Stomach (tissue), 9 donors: ENCODE measurements around the gene TMPRSS5. TPM values are rescaled to one million over a fixed set of nuclear protein-coding genes. Genes with fewer than 3 reads are reported as not detected.

Experiments used
- DNase-seq, 2 donors: peaks; one replicate each; pipeline versions ENCODE4 v3.0.0 to v3.0.0-alpha.2; 2013 to 2019
- H3K27ac ChIP-seq, 5 donors: fragments of 200-600 bp in 4 of 5; sonication (generic) in 4 of 5; one replicate each; pipeline ENCODE4 v1.5.1; 2013 to 2019; ENCODE audit warnings: mild to moderate bottlenecking in 1 of 5, moderate library complexity in 1 of 5
- H3K27me3 ChIP-seq, 3 donors: fragments of 200-600 bp; sonication (generic); one replicate each; pipeline ENCODE4 v1.5.1; 2017 to 2019; ENCODE audit warnings: mixed run types in 1 of 3
- H3K36me3 ChIP-seq, 4 donors: fragments of 200-600 bp; sonication (generic); 1 replicate in 3 of 4; 2 replicates in 1 of 4; pipeline ENCODE4 v1.5.1; 2016 to 2019
- H3K4me1 ChIP-seq, 4 donors: fragments of 200-600 bp; sonication (generic); one replicate each; pipeline ENCODE4 v1.5.1; 2016 to 2019
- H3K4me3 ChIP-seq, 4 donors: fragments of 200-600 bp; sonication (generic) in 3 of 4; one replicate each; pipeline ENCODE4 v1.5.1; 2016 to 2019; ENCODE audit warnings: mild to moderate bottlenecking in 1 of 4
- H3K9me3 ChIP-seq, 4 donors: fragments of 200-600 bp; sonication (generic); one replicate each; pipeline ENCODE4 v1.5.1; 2016 to 2019
- EP300 ChIP-seq: sonication (generic); formaldehyde crosslinking; IDR thresholded peaks from one replicate; pipeline ENCODE4 v1.6.1; 2017; ENCODE audit warnings: antibody characterized with exemption
- POLR2A ChIP-seq, 4 donors: fragments of 450-650 bp; IDR thresholded peaks; one replicate each; pipeline ENCODE4 v1.6.1; 2016; ENCODE audit warnings: antibody characterized with exemption in 4 of 4, control low read depth in 2 of 4, mild to moderate bottlenecking in 1 of 4, moderate library complexity in 1 of 4
- POLR2AphosphoS5 ChIP-seq, 3 donors: sonication (generic); formaldehyde crosslinking; IDR thresholded peaks; one replicate each; pipeline ENCODE4 v1.6.1; 2016; ENCODE audit warnings: antibody characterized with exemption in 3 of 3
- WGBS, 5 donors: extraction: QIAGEN DNeasy Blood & Tissue Kit in 3 of 5; methylation state at CpG; one replicate each; pipeline versions ENCODE4 v1.1.5 to v1.1.7; 2013 to 2018; 5-methylcytosine and 5-hydroxymethylcytosine counted together
- intact Hi-C: fragments of 100-400 bp; cut with DNase I; formaldehyde crosslinking; loops from one replicate; pipeline ENCODE4 v1.15.1; 2023; ENCODE audit warnings: low total_unique reads
- polyA plus RNA-seq, 3 donors: library from polyadenylated mRNA; stranded (reverse); fragments of 200-250 nt; gene quantifications; one replicate each; pipeline ENCODE4 v1.2.3, GENCODE V29; 2013
- total RNA-seq, 5 donors: library from RNA; depleted of rRNA; stranded (reverse); fragments of >200 nt; gene quantifications; one replicate each; pipeline versions ENCODE4 v1.1.0 to v1.2.3, GENCODE V29; 2014 to 2016
- TF ChIP-seq, protein P1 (sequence below), 7 experiments: fragments of 450-650 bp in 4 of 7; fragments of 200-600 bp in 3 of 7; sonication (generic) in 3 of 7; IDR thresholded peaks; one replicate each; pipeline ENCODE4 v1.5.1; 2016 to 2019; ENCODE audit warnings: antibody characterized with exemption in 7 of 7, control low read depth in 2 of 7, mild to moderate bottlenecking in 1 of 7
- donor health status: healthy with polysubstance abuse.
- donor health status: Bipolar disorder and iron deficiency.
- donor health status: healthy.

The TMPRSS5 gene
- total and polyA plus RNA-seq, 8 donors = 0.25 to 7.7 (median 0.90) TPM; not detected in 4

DNA sequence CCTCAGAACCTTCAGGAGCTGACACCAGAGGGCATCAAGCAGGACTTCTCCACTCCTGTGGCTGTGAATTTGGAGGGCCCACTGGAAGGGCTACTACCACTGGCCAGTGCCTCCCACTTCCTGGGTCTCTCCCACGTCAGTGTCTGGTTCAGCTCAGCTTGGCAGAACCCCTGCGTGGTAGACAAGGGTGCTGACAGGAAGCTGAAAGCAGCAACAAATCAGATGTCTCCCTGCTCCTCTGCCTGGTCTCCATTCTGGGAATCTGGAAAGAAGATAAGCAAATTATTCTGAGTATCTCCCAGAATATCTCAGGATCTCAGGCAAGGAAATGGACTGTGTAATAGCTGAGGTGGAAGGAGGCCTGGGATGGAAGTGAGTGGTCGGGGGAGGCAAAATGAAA, 61.5 kb downstream of the TMPRSS5 start:
- WGBS, 5 donors = 66 to 88% (median 75%) methylated on average over 1 to 3 of the region's 3 CpGs
- H3K4me3 ChIP-seq = no peak overlapping the region
- intact Hi-C loops = no loop called here
- H3K9me3 ChIP-seq = peaks cover 0 to 3% (median 0%) of the 10 kb centered on the region in 4 donors
- H3K27me3 ChIP-seq = no peaks in the 10 kb centered on the region
- TF ChIP-seq POLR2AphosphoS5 (IDR thresholded peaks at IDR 0.05) = no peak
- TF ChIP-seq, protein P1, sequence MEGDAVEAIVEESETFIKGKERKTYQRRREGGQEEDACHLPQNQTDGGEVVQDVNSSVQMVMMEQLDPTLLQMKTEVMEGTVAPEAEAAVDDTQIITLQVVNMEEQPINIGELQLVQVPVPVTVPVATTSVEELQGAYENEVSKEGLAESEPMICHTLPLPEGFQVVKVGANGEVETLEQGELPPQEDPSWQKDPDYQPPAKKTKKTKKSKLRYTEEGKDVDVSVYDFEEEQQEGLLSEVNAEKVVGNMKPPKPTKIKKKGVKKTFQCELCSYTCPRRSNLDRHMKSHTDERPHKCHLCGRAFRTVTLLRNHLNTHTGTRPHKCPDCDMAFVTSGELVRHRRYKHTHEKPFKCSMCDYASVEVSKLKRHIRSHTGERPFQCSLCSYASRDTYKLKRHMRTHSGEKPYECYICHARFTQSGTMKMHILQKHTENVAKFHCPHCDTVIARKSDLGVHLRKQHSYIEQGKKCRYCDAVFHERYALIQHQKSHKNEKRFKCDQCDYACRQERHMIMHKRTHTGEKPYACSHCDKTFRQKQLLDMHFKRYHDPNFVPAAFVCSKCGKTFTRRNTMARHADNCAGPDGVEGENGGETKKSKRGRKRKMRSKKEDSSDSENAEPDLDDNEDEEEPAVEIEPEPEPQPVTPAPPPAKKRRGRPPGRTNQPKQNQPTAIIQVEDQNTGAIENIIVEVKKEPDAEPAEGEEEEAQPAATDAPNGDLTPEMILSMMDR (IDR thresholded peaks at IDR 0.05) = no peak
- TF ChIP-seq POLR2A (IDR thresholded peaks at IDR 0.05) = no peak
- no peak for TF ChIP-seq EP300
- DNase-seq = no peak
- no peaks in the 10 kb centered on the region for H3K36me3 ChIP-seq
- H3K4me1 ChIP-seq = no peaks in the 10 kb centered on the region
- no peak overlapping the region for H3K27ac ChIP-seq

DNA sequence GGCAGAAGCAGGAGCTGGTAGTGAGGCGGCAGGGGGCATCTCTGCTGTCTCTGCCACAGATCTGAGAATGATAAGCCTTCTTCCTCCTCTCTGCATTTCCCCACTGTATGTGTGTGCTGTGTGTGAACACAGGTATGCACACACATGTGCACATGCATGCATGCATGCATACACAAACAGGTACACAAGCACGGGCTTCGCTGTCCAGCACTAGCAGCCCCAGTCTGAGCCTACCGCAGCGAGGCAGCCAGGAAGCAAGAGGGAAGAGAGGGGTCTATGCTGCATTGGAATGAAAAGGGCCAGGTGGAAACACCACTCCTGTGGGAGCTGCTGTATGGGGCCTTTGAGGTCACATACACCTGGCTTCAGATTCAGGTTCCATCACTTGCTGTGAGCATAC, 62.4 kb downstream of the TMPRSS5 start:
- 80 to 92% (median 89%) methylated on average over 5 of the region's 5 CpGs for WGBS, 5 donors
- intact Hi-C loops = no loop called here
- Histone ChIP-seq H3K27ac (no peak overlapping the region), H3K4me1 (no peaks in the 10 kb centered on the region), H3K36me3 (no peaks in the 10 kb centered on the region), H3K27me3 (no peaks in the 10 kb centered on the region), H3K9me3 (no peaks in the 10 kb centered on the region), H3K4me3 (no peak overlapping the region)
- TF ChIP-seq, protein P1 (IDR thresholded peaks at IDR 0.05) = no peak
- TF ChIP-seq POLR2A (IDR thresholded peaks at IDR 0.05) = no peak
- no peak for TF ChIP-seq POLR2AphosphoS5 (IDR thresholded peaks at IDR 0.05)
- no peak for TF ChIP-seq EP300
- DNase-seq = no peak

DNA sequence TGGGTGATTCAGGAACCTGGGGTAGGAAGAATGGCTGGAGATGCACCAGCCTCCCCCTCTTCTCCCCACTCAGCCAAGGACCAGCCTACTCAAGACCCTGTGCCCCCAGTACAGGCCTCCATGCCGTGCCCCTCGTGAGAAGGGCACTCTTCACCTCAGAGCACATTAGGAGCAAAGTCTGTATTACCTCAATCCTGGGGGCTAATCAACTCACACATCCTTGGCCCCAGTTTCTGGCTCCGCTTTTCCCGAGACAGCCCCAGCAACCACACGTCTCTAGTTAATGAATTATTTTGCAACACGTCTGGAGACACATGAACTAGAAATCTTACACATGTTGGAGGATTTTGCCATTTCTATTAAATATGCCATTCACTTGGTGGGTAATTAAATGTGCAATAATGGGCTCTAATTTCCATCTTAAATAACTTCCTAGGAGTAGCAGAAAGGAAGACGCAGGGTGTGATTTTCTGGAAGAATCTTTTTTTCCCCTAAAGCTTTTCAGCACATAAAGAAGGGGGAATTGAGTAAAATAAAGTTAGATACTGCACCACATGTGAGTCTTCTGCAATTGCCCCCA, 63.0 kb downstream of the TMPRSS5 start:
- intact Hi-C loops = no loop called here
- TF ChIP-seq POLR2AphosphoS5 (IDR thresholded peaks at IDR 0.05) = no peak
- no peak for TF ChIP-seq EP300
- TF ChIP-seq POLR2A (IDR thresholded peaks at IDR 0.05) = no peak
- TF ChIP-seq, protein P1 (IDR thresholded peaks at IDR 0.05) = no peak
- Histone ChIP-seq H3K4me3 (no peak overlapping the region), H3K4me1 (no peaks in the 10 kb centered on the region), H3K9me3 (no peaks in the 10 kb centered on the region), H3K27ac (no peak overlapping the region), H3K36me3 (no peaks in the 10 kb centered on the region), H3K27me3 (no peaks in the 10 kb centered on the region)
- DNase-seq = no peak
- 72 to 80% (median 76%) methylated on average over 7 of the region's 7 CpGs for WGBS, 5 donors

DNA sequence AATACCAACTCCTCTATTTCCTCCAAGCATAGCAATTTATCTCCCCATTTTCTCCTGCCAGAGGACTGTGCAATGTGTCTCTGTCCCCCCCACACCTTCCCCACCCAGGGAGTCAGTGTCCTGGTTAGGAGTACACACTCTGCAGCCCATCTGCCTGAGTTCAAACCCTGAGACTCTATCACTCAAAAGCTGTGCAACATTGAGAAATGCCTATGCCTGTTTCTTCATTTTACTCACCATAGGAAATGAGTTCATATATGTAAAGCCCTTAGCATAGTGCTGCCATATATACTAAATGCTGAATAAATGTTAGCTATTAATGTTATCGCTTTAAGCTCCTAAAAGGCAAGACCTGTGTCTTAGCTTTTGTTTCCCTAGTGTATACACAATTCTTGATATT, 64.0 kb downstream of the TMPRSS5 start:
- H3K4me1 ChIP-seq = no peaks in the 10 kb centered on the region
- intact Hi-C loops = no loop called here
- DNase-seq = no peak
- no peaks in the 10 kb centered on the region for H3K9me3 ChIP-seq
- H3K27me3 ChIP-seq = no peaks in the 10 kb centered on the region
- 93 to 100% (median 94%) methylated on average over 1 of the region's 1 CpG for WGBS, 5 donors
- H3K36me3 ChIP-seq = no peaks in the 10 kb centered on the region
- no peak overlapping the region for H3K27ac ChIP-seq
- TF ChIP-seq POLR2AphosphoS5 (IDR thresholded peaks at IDR 0.05) (no peak), POLR2A (IDR thresholded peaks at IDR 0.05) (no peak), EP300 (no peak)
- TF ChIP-seq, protein P1 (IDR thresholded peaks at IDR 0.05) = no peak
- H3K4me3 ChIP-seq = no peak overlapping the region
